Measurements from ENCODE around the gene OPCML.

The OPCML gene

DNA sequence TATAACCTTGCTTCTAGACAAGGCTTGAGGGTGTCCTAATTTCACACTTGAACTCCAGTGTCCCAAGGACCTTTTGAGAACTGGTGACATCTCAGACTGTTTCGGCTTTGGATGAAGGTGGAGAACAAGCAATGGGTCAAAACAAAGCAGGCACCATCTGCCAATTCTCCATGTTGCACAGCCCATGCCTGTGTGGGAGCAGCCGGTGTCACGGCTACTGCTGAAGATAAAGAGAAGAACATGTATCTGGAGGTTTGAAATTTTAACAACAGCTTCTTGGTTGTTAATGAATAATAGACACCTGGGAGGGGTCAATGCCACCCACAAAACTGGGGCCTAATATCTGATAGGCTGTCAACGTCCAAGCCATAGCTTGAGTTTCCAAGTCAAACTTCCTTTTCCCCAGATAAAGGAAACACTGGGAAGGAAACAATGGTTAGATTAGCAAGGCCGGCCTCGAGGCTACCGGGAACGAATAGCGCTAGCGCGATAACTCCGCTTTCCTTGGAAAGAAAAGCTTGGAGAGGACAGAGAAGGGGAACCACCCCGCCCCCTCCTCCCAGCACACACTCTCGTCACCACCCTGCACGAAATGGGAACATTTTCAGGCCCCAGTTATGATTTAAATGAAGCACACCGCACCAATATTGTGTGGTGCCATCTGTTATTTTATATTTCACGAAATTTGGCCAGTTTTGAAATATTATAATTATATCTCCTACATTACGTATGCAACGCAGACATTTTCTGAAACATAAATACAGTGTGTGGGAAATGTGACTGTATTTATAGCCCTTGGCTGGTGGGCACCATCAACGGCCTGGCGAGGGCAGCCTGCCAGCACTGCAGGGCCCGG, 21.8 kb upstream of the OPCML start:
- no peak for DNase-seq (ENCODE audit: low read depth in 1 of 2, low spot score in 1 of 2)
- no peak for TF ChIP-seq JUND (IDR thresholded peaks at IDR 0.05; ENCODE audit: low read depth)
- in situ Hi-C loops (cut with HindIII; ENCODE audit: low pct_unique_long_range_greater_than_20kb, low sequenced_read_pairs), result no loop called here

DNA sequence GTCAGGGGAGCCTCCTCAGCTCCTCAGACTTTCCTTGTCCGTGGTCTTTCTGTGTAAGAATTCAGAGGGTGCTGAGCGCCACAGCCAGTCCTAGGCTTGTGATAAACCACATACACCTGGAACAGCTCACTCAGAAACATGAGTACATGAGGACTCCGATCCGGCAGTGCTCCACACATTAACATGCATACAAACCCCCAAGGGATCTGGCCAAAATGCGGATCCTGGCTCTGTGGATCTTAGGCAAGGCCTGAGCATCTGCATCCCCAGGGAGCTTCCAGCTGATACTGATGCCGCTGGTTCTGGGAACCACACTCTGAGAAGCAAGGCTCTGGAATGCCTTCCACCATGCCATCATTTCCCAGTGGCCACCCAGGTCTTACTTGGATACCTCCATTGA, 20.6 kb upstream of the OPCML start:
- no peak for DNase-seq (ENCODE audit: low read depth in 1 of 2, low spot score in 1 of 2)
- TF ChIP-seq JUND (IDR thresholded peaks at IDR 0.05; ENCODE audit: low read depth), result no peak
- in situ Hi-C loops (cut with HindIII; ENCODE audit: low pct_unique_long_range_greater_than_20kb, low sequenced_read_pairs), result no loop called here

GRCh38 chr11:133551064-133551463, 18.8 kb upstream of the OPCML start:
- in situ Hi-C loops (cut with HindIII; ENCODE audit: low pct_unique_long_range_greater_than_20kb, low sequenced_read_pairs), result no loop called here
- TF ChIP-seq JUND (IDR thresholded peaks at IDR 0.05; ENCODE audit: low read depth), result no peak
- no peak for DNase-seq (ENCODE audit: low read depth in 1 of 2, low spot score in 1 of 2)

- no peak for DNase-seq (ENCODE audit: low read depth in 1 of 2, low spot score in 1 of 2)
- in situ Hi-C loops (cut with HindIII; ENCODE audit: low pct_unique_long_range_greater_than_20kb, low sequenced_read_pairs), result no loop called here
- TF ChIP-seq JUND (IDR thresholded peaks at IDR 0.05; ENCODE audit: low read depth), result no peak
These were observed 17.5 kb upstream of the OPCML start for GRCh38 chr11:133549826-133550225.

DNA sequence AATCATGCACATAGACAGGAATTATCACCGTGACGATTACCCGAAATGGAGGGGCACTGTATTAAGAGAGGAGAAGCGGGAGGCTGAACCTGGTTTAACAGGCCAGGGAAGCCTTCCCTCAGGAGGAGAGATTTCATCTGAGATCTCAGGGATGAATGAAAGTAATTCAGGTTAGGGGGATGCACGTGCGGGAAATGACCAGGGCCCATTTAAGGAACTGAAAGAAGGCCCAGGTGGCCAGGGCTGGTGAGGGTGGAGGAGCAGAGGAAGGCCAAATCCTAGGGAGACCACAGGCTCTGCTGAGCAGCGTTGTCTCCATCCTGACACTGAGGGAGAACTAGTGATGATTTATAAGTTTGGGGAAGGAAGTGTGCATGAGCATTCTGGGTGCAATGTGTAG, 16.3 kb upstream of the OPCML start:
- no peak for TF ChIP-seq JUND (IDR thresholded peaks at IDR 0.05; ENCODE audit: low read depth)

DNA sequence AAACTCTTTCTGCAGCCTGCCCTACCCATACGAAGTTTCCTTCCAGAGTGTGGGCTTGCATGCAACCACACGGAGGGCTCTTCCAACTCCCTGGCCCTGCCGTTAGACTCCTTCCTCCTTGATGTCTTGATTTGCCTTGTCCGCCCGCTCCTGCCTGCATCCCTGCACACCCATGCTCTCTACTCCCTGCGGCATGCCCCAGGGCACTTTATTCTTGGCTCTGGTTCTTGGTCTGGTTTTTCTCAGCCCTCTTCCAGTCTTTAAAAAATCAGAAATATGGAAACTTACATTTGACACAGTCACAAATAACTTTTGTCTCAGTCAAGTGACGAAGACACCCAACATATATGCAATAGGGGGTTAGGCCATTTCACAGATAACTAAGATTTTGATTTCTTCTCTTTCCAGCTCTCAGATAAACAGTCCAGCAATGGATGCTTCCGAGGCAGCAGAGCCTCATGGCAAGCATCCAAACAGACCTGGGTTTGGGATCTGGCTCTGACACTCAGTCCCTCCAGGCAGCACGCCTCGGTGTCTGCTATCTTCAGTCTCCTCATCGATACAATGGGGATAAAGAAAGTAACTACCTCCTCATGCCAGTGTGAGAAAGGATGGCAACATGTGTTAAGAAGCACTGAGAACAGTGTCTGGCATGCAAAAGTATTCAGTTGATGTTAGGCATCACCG, 15.7 kb upstream of the OPCML start:
- TF ChIP-seq JUND (IDR thresholded peaks at IDR 0.05; ENCODE audit: low read depth), result no peak
- in situ Hi-C loops (cut with HindIII; ENCODE audit: low pct_unique_long_range_greater_than_20kb, low sequenced_read_pairs), result no loop called here
- no peak for DNase-seq (ENCODE audit: low read depth in 1 of 2, low spot score in 1 of 2)

More for the DNA sequence above, 16.3 kb upstream of the OPCML start:
- in situ Hi-C loops (cut with HindIII; ENCODE audit: low pct_unique_long_range_greater_than_20kb, low sequenced_read_pairs), result no loop called here
- no peak for DNase-seq (ENCODE audit: low read depth in 1 of 2, low spot score in 1 of 2)

- DNase-seq (ENCODE audit: low read depth in 1 of 2, low spot score in 1 of 2), result peak in 1 of 2 experiments; percentile 37
- no peak for TF ChIP-seq JUND (IDR thresholded peaks at IDR 0.05; ENCODE audit: low read depth)
- in situ Hi-C loops (cut with HindIII; ENCODE audit: low pct_unique_long_range_greater_than_20kb, low sequenced_read_pairs), result no loop called here
These were observed 13.0 kb upstream of the OPCML start for GRCh38 chr11:133545199-133545803.

DNA sequence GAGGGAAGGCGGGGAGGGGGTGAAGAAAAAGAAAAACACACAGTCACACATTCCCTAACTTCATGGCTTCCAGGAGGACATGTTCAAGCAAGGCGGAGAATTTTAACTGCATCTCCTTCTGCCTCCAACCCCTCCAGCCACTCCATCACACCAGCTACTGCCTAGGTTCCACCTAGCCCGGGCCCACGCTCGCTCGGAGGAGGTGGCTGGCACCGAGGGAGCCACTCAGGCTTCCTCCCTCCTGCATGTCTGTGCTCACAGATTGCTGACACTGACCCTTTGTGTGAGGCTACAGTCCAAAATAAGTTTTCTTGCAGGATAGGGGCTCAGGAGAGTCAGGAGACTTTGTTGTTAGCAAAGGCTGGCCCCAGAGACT, 9.4 kb upstream of the OPCML start:
- TF ChIP-seq JUND (IDR thresholded peaks at IDR 0.05; ENCODE audit: low read depth), result no peak
- in situ Hi-C loops (cut with HindIII; ENCODE audit: low pct_unique_long_range_greater_than_20kb, low sequenced_read_pairs), result no loop called here
- no peak for DNase-seq (ENCODE audit: low read depth in 1 of 2, low spot score in 1 of 2)

- no peak for DNase-seq (ENCODE audit: low read depth in 1 of 2, low spot score in 1 of 2)
- TF ChIP-seq JUND (IDR thresholded peaks at IDR 0.05; ENCODE audit: low read depth), result no peak
- in situ Hi-C loops (cut with HindIII; ENCODE audit: low pct_unique_long_range_greater_than_20kb, low sequenced_read_pairs), result no loop called here
These were observed 8.9 kb upstream of the OPCML start for GRCh38 chr11:133541021-133541719.

DNA sequence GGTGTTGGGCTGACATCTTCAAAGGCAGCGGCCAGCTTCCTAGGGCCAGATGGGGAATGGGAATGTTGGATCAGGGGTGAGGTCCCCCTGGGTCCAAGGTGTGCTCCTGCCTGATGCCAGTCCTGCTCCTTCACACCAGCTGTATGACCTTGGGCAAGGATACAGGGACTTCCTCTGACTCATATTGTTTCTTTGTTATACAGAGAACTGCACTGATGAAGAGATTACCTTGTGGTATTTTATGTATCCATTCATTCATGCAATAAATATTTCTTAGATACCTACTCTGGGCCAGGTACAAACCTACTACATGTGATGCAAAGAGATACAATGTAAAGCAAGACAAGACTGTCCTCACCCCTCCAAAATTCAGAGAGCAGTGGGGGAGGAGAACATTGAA, 3.9 kb upstream of the OPCML start:
- DNase-seq (ENCODE audit: low read depth in 1 of 2, low spot score in 1 of 2), result no peak
- TF ChIP-seq JUND (IDR thresholded peaks at IDR 0.05; ENCODE audit: low read depth), result no peak
- in situ Hi-C loops (cut with HindIII; ENCODE audit: low pct_unique_long_range_greater_than_20kb, low sequenced_read_pairs), result no loop called here

DNA sequence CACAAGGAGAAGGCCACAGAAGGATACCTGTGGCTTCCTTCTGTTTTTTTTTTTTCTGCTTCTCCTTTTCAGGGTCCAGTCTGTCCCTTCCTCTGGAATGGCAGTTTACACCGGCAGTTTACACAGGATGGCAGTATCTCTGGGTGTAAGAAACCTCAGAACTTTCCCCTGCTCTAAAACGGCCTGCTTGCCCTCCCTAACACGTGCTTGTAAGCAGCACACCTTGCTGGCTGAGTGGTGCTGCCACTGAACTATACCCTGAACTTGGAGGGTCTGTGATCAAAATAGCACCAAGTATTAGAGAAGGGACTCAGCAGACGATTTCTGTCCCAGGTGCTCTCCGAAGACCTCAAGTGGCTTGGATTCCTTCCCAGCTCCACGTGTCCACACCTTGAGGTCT, 904 bp upstream of the OPCML start:
- in situ Hi-C loops (cut with HindIII; ENCODE audit: low pct_unique_long_range_greater_than_20kb, low sequenced_read_pairs), result no loop called here
- no peak for DNase-seq (ENCODE audit: low read depth in 1 of 2, low spot score in 1 of 2)
- no peak for TF ChIP-seq JUND (IDR thresholded peaks at IDR 0.05; ENCODE audit: low read depth)

- in situ Hi-C loops (cut with HindIII; ENCODE audit: low pct_unique_long_range_greater_than_20kb, low sequenced_read_pairs), result no loop called here
- DNase-seq (ENCODE audit: low read depth in 1 of 2, low spot score in 1 of 2), result no peak
- no peak for TF ChIP-seq JUND (IDR thresholded peaks at IDR 0.05; ENCODE audit: low read depth)
These were observed 843 bp downstream of the OPCML start for GRCh38 chr11:133531458-133531857.

GRCh38 chr11:133530501-133530835, 1.8 kb downstream of the OPCML start:
- in situ Hi-C loops (cut with HindIII; ENCODE audit: low pct_unique_long_range_greater_than_20kb, low sequenced_read_pairs), result no loop called here
- DNase-seq (ENCODE audit: low read depth in 1 of 2, low spot score in 1 of 2), result peak in 1 of 2 experiments; percentile 16
- TF ChIP-seq JUND (IDR thresholded peaks at IDR 0.05; ENCODE audit: low read depth), result no peak
